NCI-H1694 (cell line): ENCODE measurements around the gene SNED1.

Experiments
- DNase-seq: peaks from one replicate; lab custom pipeline; 2025; lab: John Stamatoyannopoulos, UW

Gene SNED1

GRCh38 chr2:241067501-241068135 lies 69.2 kb downstream of the SNED1 start:
- DNase-seq, result no peak

- DNase-seq, result no peak
Observed at GRCh38 chr2:241068136-241068941, 69.9 kb downstream of the SNED1 start.

- no peak for DNase-seq
Observed at GRCh38 chr2:241068942-241069810, 70.8 kb downstream of the SNED1 start.

- DNase-seq, result no peak
Observed at GRCh38 chr2:241069821-241070281, 71.4 kb downstream of the SNED1 start.

GRCh38 chr2:241070361-241070760 lies 71.9 kb downstream of the SNED1 start:
- DNase-seq, result no peak

- DNase-seq, result no peak
Observed at GRCh38 chr2:241070811-241071676, 72.6 kb downstream of the SNED1 start.

GRCh38 chr2:241071677-241072111 lies 73.3 kb downstream of the SNED1 start:
- no peak for DNase-seq

- no peak for DNase-seq
Observed at GRCh38 chr2:241072151-241072550, 73.7 kb downstream of the SNED1 start.

- no peak for DNase-seq
Observed at GRCh38 chr2:241072553-241073165, 74.2 kb downstream of the SNED1 start.

GRCh38 chr2:241073166-241074064 lies 75.0 kb downstream of the SNED1 start:
- DNase-seq, result no peak

- no peak for DNase-seq
Observed at GRCh38 chr2:241074065-241074818, 75.8 kb downstream of the SNED1 start.

- no peak for DNase-seq
Observed at GRCh38 chr2:241074901-241075540, 76.6 kb downstream of the SNED1 start.

- DNase-seq, result no peak
Observed at GRCh38 chr2:241080405-241081189, 82.2 kb downstream of the SNED1 start.

GRCh38 chr2:241081190-241081642 lies 82.8 kb downstream of the SNED1 start:
- DNase-seq, result no peak

GRCh38 chr2:241081643-241082340 lies 83.4 kb downstream of the SNED1 start:
- no peak for DNase-seq

GRCh38 chr2:241082341-241083090 lies 84.1 kb downstream of the SNED1 start:
- DNase-seq, result no peak

- DNase-seq, result no peak
Observed at GRCh38 chr2:241083091-241083415, 84.6 kb downstream of the SNED1 start.
